GM12875 (cell line): ENCODE results near the gene WWOX.

Experiments
- H3K4me3 ChIP-seq: one replicate; pipeline ENCODE4 v1.5.1; 2011; ENCODE audit warnings: low read depth, low read length, control low read depth
- TF ChIP-seq, protein P1 (sequence below): IDR thresholded peaks from 2 replicates; pipeline ENCODE4 v1.5.1; 2011; ENCODE audit warnings: low read depth, mild to moderate bottlenecking, control low read depth, inconsistent platforms, low read length, moderate library complexity, borderline replicate concordance; ENCODE audit not compliant: insufficient read depth

Gene WWOX

DNA sequence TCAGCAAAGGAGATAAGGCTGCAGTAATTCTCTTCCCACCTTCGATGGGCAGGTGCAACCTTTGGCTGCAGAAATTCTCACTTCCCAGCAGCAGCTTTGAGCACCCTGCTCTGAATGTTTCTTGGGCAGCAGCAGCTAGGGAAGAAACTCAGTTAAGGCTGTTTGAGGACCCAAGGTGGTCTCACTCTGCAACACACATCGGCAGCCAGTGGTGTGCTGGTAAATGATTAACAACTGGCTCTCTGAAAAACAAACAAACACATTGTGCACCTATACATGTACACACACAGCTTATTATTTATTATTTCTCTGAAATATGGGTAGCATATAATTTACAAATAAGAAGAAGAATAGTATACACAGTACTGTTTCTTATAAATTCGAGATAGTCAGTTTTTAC, 685.8 kb downstream of the WWOX start:
- no peak overlapping the region for H3K4me3 ChIP-seq
- TF ChIP-seq, protein P1, sequence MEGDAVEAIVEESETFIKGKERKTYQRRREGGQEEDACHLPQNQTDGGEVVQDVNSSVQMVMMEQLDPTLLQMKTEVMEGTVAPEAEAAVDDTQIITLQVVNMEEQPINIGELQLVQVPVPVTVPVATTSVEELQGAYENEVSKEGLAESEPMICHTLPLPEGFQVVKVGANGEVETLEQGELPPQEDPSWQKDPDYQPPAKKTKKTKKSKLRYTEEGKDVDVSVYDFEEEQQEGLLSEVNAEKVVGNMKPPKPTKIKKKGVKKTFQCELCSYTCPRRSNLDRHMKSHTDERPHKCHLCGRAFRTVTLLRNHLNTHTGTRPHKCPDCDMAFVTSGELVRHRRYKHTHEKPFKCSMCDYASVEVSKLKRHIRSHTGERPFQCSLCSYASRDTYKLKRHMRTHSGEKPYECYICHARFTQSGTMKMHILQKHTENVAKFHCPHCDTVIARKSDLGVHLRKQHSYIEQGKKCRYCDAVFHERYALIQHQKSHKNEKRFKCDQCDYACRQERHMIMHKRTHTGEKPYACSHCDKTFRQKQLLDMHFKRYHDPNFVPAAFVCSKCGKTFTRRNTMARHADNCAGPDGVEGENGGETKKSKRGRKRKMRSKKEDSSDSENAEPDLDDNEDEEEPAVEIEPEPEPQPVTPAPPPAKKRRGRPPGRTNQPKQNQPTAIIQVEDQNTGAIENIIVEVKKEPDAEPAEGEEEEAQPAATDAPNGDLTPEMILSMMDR: no peak

DNA sequence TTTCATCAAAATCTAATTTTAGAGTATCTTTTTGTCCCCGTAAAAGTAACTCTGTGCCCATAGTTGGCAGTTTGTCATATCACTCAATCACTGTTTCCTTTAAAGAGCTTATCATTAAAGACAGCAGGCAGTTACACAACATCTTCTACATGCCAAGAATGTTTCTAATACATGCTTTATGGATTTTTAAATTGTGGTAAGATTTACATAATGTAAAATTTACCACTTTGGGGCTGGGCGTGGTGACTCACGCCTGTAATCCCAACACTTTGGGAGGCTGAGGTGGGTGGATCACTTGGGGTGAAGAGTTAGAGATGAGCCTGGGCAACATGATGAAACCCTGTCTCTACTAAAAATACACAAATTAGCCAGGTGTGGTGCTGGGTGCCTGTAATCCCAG, 687.2 kb downstream of the WWOX start:
- TF ChIP-seq, protein P1: no peak
- H3K4me3 ChIP-seq: no peak overlapping the region

DNA sequence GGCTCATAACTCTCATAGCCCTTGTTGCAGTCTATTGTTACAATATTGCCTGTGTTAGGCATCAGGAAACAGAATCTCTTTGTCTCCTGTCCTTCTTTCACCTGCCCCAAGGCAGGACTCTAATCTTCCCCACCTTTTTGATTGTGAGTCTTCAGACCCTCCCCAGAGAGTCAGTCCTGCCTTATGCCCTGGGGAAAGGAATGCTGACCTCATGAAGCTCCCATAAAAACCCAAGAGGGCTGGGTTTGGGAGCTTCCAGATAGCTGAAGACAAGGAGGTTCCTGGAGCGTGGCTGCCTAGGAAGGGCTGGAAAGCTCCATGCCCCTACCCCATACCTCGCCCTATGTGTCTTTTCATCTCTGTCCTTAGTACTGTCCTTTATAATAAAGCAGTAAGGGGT, 688.8 kb downstream of the WWOX start:
- no peak overlapping the region for H3K4me3 ChIP-seq
- TF ChIP-seq, protein P1: no peak

DNA sequence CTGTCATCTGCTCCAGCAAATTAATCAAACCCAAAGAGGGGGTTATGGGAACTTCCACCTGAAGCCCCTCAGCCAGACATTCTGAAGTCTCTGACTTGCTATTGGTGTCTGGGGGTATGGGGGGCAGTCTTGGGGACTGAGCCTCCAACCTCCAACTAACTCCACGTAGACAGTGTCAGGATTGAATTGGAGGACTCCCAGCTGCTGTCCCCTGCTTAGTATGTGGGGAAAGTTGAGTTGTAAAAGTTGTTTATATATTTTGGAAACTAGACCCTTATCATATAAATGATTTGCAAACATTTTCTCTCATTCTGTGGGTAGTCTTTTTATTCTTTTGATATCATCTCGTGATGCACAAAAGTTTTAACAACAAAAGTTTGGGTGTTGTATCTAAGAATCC, 689.2 kb downstream of the WWOX start:
- no peak overlapping the region for H3K4me3 ChIP-seq
- TF ChIP-seq, protein P1: no peak

GRCh38 chr16:78789561-78789960, 690.1 kb downstream of the WWOX start:
- TF ChIP-seq, protein P1: no peak
- no peak overlapping the region for H3K4me3 ChIP-seq

GRCh38 chr16:78791011-78791410, 691.6 kb downstream of the WWOX start:
- TF ChIP-seq, protein P1: no peak
- no peak overlapping the region for H3K4me3 ChIP-seq

GRCh38 chr16:78791926-78792325, 692.5 kb downstream of the WWOX start:
- no peak overlapping the region for H3K4me3 ChIP-seq
- TF ChIP-seq, protein P1: no peak
